ENCODE data around the gene ZBTB20. TPM values are rescaled to one million over a fixed set of nuclear protein-coding genes. Genes with fewer than 3 reads are reported as not detected.

ZBTB20 gene
- polyA plus RNA-seq, 1 donor from 2014 or later: 4.8 TPM

- no peak overlapping the region for H3K27ac ChIP-seq (ENCODE audit: low read length)
- H3F3A ChIP-seq (ENCODE audit: insufficient read depth, low read length, poor library complexity, severe bottlenecking): no peaks in the 10 kb centered on the region
- no peak overlapping the region for H3K4me3 ChIP-seq (ENCODE audit: low read length)
- H3K27me3 ChIP-seq (ENCODE audit: insufficient read depth, low read depth, low read length): no peaks in the 10 kb centered on the region
- no peak overlapping the region for H3K4me2 ChIP-seq (ENCODE audit: low read length)
- TF ChIP-seq MXI1 (conservative IDR thresholded peaks at IDR 0.05; ENCODE audit: poor library complexity, severe bottlenecking) (no peak), EZH2 (IDR thresholded peaks at IDR 0.05; ENCODE audit: borderline replicate concordance, insufficient read depth, low read length, poor library complexity, severe bottlenecking) (no peak), SMC3 (conservative IDR thresholded peaks at IDR 0.05; ENCODE audit: poor library complexity) (no peak), RAD21 (conservative IDR thresholded peaks at IDR 0.05) (no peak), EP300 (conservative IDR thresholded peaks at IDR 0.05; ENCODE audit: poor library complexity, severe bottlenecking) (no peak)
- TF ChIP-seq, protein P1, sequence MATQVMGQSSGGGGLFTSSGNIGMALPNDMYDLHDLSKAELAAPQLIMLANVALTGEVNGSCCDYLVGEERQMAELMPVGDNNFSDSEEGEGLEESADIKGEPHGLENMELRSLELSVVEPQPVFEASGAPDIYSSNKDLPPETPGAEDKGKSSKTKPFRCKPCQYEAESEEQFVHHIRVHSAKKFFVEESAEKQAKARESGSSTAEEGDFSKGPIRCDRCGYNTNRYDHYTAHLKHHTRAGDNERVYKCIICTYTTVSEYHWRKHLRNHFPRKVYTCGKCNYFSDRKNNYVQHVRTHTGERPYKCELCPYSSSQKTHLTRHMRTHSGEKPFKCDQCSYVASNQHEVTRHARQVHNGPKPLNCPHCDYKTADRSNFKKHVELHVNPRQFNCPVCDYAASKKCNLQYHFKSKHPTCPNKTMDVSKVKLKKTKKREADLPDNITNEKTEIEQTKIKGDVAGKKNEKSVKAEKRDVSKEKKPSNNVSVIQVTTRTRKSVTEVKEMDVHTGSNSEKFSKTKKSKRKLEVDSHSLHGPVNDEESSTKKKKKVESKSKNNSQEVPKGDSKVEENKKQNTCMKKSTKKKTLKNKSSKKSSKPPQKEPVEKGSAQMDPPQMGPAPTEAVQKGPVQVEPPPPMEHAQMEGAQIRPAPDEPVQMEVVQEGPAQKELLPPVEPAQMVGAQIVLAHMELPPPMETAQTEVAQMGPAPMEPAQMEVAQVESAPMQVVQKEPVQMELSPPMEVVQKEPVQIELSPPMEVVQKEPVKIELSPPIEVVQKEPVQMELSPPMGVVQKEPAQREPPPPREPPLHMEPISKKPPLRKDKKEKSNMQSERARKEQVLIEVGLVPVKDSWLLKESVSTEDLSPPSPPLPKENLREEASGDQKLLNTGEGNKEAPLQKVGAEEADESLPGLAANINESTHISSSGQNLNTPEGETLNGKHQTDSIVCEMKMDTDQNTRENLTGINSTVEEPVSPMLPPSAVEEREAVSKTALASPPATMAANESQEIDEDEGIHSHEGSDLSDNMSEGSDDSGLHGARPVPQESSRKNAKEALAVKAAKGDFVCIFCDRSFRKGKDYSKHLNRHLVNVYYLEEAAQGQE (IDR thresholded peaks at IDR 0.05; ENCODE audit: borderline replicate concordance): no peak
- H4K20me1 ChIP-seq (ENCODE audit: insufficient read depth): no peaks in the 10 kb centered on the region
- no peaks in the 10 kb centered on the region for H3K36me3 ChIP-seq (ENCODE audit: insufficient read depth, low read length)
- no peaks in the 10 kb centered on the region for H3K79me2 ChIP-seq (replicated peaks; ENCODE audit: insufficient read depth, low read length)
- no peak overlapping the region for H2AFZ ChIP-seq (ENCODE audit: low read depth, low read length)
- no peaks in the 10 kb centered on the region for H3K9me2 ChIP-seq (ENCODE audit: insufficient read depth, low read length)
- H3K9me3 ChIP-seq (ENCODE audit: low read length): no peaks in the 10 kb centered on the region
- H3K9ac ChIP-seq (ENCODE audit: low read length): no peak overlapping the region
These were observed 583.4 kb downstream of the ZBTB20 start for GRCh38 chr3:114563720-114564119.

DNA sequence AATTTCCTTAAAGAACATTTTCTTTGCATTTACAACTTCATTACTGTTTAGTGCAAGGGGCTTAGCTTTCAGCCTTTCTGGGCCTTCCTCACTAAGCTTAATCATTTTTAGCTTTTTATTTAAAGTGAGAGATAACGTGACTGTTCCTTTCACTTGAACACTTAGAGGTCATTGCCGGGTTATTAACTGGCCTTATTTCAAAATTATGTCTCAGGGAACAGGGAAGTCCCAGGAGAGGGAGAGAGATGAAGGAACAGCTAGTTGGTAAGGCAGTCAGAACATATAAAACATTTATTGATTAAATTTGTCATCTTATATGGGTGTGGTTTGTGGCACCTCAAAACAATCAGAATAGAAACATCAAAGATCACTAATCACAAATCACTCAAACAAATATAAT, 584.5 kb downstream of the ZBTB20 start:
- H2AFZ ChIP-seq (ENCODE audit: low read depth, low read length): no peak overlapping the region
- H3K9me2 ChIP-seq (ENCODE audit: insufficient read depth, low read length): no peaks in the 10 kb centered on the region
- H3K4me2 ChIP-seq (ENCODE audit: low read length): no peak overlapping the region
- H3K4me3 ChIP-seq (ENCODE audit: low read length): no peak overlapping the region
- no peaks in the 10 kb centered on the region for H3K9me3 ChIP-seq (ENCODE audit: low read length)
- H4K20me1 ChIP-seq (ENCODE audit: insufficient read depth): no peaks in the 10 kb centered on the region
- H3K79me2 ChIP-seq (replicated peaks; ENCODE audit: insufficient read depth, low read length): no peaks in the 10 kb centered on the region
- no peak overlapping the region for H3K27ac ChIP-seq (ENCODE audit: low read length)
- TF ChIP-seq MXI1 (conservative IDR thresholded peaks at IDR 0.05; ENCODE audit: poor library complexity, severe bottlenecking) (no peak), EP300 (conservative IDR thresholded peaks at IDR 0.05; ENCODE audit: poor library complexity, severe bottlenecking) (no peak), POLR2AphosphoS5 (IDR thresholded peaks at IDR 0.05) (no peak), RAD21 (conservative IDR thresholded peaks at IDR 0.05) (no peak), EZH2 (IDR thresholded peaks at IDR 0.05; ENCODE audit: borderline replicate concordance, insufficient read depth, low read length, poor library complexity, severe bottlenecking) (no peak), TAF1 (IDR thresholded peaks at IDR 0.05; ENCODE audit: low read depth) (no peak), SMC3 (conservative IDR thresholded peaks at IDR 0.05; ENCODE audit: poor library complexity) (no peak)
- TF ChIP-seq, protein P1 (IDR thresholded peaks at IDR 0.05; ENCODE audit: borderline replicate concordance): no peak
- TF ChIP-seq, protein P2, sequence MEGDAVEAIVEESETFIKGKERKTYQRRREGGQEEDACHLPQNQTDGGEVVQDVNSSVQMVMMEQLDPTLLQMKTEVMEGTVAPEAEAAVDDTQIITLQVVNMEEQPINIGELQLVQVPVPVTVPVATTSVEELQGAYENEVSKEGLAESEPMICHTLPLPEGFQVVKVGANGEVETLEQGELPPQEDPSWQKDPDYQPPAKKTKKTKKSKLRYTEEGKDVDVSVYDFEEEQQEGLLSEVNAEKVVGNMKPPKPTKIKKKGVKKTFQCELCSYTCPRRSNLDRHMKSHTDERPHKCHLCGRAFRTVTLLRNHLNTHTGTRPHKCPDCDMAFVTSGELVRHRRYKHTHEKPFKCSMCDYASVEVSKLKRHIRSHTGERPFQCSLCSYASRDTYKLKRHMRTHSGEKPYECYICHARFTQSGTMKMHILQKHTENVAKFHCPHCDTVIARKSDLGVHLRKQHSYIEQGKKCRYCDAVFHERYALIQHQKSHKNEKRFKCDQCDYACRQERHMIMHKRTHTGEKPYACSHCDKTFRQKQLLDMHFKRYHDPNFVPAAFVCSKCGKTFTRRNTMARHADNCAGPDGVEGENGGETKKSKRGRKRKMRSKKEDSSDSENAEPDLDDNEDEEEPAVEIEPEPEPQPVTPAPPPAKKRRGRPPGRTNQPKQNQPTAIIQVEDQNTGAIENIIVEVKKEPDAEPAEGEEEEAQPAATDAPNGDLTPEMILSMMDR (IDR thresholded peaks at IDR 0.05; ENCODE audit: poor library complexity, severe bottlenecking): no peak
- H3K27me3 ChIP-seq (ENCODE audit: insufficient read depth, low read depth, low read length): no peaks in the 10 kb centered on the region
- H3K36me3 ChIP-seq (ENCODE audit: insufficient read depth, low read length): no peaks in the 10 kb centered on the region
- no peaks in the 10 kb centered on the region for H3F3A ChIP-seq (ENCODE audit: insufficient read depth, low read length, poor library complexity, severe bottlenecking)
- H3K9ac ChIP-seq (ENCODE audit: low read length): no peak overlapping the region

Data from neural cell (in vitro differentiated cells).